HG03060 (cell line): ENCODE results near the gene PRIM2.
"Not testable (repeated sequence)": the region's sequence is repeated elsewhere in the genome, so short reads cannot be mapped to it uniquely, and the experiment has no call there.

ENCODE experiments used
- ATAC-seq: cut with Tn5 transposase; IDR thresholded peaks from one replicate; pipeline ENCODE4 v1.9.1; 2021; ENCODE audit warnings: low read depth, moderate number of reproducible peaks; ENCODE audit not compliant: unreplicated experiment

PRIM2 gene

DNA sequence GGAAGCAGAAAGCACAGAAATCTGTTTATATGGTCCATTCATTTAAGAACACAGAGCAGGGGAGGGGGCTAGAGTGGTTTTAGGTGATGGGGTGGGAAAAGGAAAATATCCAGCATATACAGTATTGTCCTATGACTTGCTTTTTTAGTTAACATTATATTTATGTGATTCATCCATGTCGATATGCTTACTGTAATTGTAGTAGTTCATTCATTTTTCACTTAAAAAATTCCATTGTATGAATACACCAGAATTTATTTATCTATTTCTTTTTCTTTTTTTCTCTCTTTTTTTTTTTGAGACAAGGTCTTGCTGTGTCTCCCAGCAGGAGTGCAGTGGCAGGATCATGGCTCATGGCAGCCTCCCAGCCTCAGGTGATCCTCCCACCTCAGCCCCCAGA lies 9.6 kb upstream of the PRIM2 start:
- ATAC-seq, result no peak

DNA sequence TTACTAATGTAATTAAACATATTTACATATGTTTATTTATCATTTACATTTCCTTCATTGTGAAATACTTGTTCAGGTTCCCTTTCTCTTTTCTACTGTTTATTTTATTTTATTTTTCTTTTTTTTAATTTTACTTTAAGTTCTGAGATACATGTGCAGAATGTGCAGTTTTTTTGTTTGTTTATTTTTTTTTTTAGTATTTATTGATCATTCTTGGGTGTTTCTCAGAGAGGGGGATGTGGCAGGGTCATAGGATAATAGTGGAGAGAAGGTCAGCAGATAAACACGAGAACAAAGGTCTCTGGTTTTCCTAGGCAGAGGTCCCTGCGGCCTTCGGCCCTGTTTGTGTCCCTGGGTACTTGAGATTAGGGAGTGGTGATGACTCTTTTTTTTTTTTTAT lies 8.7 kb upstream of the PRIM2 start:
- not testable (repeated sequence) for ATAC-seq

DNA sequence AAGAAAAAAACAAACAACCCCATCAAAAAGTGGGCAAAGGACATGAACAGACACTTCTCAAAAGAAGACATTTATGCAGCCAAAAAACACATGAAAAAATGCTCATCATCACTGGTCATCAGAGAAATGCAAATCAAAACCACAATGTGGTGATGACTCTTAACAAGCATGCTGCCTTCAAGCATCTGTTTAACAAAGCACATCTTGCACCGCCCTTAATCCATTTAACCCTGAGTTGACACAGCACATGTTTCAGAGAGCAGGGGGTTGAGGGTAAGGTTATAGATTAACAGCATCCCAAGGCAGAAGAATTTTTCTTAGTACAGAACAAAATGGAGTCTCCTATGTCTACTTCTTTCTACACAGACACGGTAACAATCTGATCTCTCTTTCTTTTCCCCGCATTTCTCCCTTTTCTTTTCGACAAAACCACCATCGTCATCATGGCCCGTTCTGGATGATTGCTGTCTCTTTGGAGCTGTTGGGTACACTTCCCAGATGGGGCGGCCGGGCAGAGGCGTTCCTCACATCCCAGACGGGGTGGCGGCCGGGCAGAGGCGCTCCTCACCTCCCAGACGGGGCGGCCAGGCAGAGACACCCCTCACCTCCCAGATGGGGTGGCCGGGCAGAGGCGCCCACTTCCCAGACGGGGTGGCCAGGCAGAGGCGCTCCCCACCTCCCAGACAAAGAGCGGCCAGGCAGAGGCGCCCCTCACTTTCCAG lies 7.2 kb upstream of the PRIM2 start:
- not testable (repeated sequence) for ATAC-seq

GRCh38 chr6:57310817-57311157 lies 6.6 kb upstream of the PRIM2 start:
- ATAC-seq, result no peak

- not testable (repeated sequence) for ATAC-seq
These were observed 6.0 kb upstream of the PRIM2 start for GRCh38 chr6:57311300-57312003.

GRCh38 chr6:57312004-57312345 lies 5.5 kb upstream of the PRIM2 start:
- no peak for ATAC-seq

DNA sequence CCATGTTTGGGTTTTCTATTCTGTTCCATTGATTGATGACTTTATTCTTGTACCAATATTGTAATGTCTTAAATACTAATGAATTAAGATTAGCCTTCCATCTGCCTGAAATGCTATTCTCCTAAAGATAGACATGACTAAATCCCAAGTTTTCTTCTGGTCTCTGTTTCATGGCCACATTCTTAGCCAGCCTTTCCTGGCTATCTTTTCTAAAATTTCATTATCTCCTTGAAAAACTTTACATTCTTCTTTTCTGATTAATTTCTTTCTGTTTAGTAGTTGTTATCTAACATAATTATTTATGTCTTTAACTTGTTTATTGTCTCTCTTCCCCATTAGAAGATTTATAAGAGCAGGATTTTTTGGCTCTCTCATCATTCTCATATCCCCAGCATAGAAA lies 4.4 kb upstream of the PRIM2 start:
- ATAC-seq, result no peak

DNA sequence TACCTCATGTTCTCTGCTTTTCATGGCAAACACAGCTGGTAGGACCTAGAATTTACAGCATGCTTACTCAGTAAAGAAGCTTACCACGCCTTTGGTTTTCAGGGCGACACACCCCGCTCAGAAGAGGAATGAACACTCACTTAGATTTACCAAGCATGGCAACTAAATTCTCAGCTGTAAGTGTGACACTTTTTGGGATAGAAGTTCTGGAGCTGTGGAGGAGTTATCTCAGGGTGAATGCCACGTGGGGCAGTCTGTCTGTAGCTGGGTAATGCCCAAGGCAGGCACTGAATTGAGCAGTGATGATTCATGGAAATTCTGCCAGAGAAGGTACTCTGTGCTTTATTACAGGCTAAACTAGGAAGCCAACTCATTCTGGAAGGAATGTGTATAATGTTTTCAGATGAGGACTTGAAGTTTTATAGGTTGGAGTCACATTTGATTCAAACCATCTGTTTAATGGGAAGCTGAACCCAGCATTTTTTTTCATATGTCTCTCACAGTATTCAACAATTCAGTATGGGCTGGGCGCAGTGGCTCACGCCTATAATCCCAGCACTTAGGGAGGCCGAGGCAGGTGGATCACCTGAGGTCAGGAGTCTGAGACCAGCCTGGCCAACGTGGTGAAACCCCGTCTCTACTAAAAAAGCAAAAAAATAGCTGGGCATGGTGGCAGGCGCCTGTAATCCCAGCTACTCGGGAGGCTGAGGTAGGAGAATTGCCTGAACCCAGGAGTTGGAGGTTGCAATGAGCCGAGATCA lies 3.5 kb upstream of the PRIM2 start:
- ATAC-seq, result no peak

GRCh38 chr6:57315111-57315510 lies 2.3 kb upstream of the PRIM2 start:
- ATAC-seq, result no peak

DNA sequence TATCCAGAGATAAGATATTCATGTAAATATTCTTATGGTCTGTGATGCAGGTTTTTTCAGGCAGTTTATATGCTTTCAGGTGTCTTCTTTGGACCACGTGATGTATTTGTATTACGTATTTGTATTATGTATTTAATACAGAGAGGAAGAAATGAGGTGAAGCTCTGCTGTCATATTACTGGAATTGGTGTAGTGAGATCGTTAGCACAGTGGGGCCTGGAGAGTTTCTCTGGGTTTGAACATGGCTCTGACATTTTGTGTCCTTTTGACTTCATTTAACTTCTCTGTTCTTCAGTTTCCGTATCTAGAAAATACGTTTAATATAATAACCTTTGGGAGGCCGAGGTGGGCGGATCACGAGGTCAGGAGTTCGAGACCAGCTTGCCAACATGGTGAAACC lies 1.6 kb upstream of the PRIM2 start:
- no peak for ATAC-seq

GRCh38 chr6:57316581-57317059 lies 810 bp upstream of the PRIM2 start:
- peak; percentile 96 for ATAC-seq

DNA sequence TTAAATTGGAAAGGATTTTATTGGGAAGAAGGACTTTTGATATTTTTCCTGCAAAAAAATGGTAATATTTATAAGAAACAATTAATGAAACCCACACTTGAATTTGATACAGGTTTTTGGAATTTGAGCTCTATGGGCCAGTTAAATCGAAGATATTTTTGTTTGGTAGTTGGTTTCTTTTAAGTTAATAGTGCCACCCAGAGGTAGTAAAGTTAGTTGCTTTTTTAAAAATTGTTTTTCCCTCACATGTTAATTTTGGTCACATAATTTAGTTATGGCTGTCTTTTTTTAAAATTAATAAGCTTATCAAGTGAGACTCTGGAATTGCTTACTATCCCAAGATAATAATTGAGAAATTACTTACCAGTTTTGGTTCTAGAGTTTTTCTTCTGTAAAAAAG lies 7.1 kb downstream of the PRIM2 start:
- ATAC-seq, result no peak

- ATAC-seq, result no peak
These were observed 9.9 kb downstream of the PRIM2 start for GRCh38 chr6:57327311-57327710.

GRCh38 chr6:57328074-57328473 lies 10.6 kb downstream of the PRIM2 start:
- no peak for ATAC-seq

DNA sequence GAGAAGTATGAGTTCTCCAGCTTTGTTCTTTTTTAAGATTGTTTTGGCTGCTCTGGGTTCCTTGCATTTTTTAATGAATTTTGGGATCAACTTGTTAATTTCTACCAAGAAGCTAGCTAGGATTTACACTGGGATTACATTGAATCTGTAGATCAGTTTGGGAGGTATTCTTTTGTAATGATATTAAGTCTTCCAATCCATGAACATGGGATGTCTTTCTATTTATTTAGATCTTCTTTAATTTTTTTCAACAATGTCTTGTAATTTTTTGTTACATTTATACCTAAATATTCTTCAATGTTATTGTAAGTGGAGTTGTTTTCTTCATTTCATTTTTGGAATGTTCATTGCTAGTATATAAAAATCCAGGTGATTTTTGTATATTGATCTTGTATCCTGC lies 12.5 kb downstream of the PRIM2 start:
- no peak for ATAC-seq

DNA sequence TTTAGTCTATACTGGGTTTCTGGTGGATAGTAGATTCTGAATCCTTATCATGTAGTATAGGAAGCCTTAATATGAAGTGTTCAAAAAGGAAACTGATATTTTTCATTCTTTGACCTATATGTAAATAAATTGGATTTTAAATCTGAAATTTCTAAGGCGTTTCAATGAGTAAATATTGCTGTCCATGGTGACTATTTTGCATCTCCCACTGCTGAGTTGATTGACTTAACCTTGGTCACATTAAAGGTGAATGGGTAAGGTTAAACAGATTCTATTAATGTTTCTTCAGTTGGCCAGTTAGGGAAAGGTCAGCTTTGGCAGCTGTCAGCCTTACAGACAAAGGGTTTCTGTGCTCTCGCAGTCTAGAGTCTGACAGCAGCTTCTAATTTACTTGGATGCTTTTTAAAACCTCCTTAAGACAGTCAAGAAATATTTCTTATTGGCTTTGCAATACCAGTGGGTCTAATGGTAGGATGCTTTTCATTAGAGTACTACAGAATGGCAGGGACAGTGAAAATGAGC lies 24.8 kb downstream of the PRIM2 start:
- ATAC-seq, result no peak

GRCh38 chr6:57343342-57343741 lies 25.9 kb downstream of the PRIM2 start:
- ATAC-seq, result not testable (repeated sequence)

DNA sequence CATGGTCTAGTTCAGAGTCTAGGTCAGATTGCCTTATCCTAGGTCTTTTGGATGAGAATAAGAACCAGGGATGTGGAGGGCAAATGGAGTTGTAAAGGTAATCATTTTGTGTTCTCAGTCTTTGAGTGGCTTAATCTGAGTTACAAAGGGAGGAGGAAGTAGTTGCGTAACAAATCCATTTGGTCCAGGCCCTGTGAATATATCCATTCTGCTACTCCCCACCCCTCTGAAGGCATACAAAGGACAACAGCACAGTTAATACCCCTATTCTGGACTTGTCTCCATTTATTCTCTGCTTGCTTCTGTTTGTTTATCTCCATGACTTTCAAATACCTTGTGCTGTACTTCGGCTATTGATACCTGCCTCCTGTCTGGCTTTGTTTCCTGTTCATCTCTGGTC lies 29.3 kb downstream of the PRIM2 start:
- not testable (repeated sequence) for ATAC-seq

DNA sequence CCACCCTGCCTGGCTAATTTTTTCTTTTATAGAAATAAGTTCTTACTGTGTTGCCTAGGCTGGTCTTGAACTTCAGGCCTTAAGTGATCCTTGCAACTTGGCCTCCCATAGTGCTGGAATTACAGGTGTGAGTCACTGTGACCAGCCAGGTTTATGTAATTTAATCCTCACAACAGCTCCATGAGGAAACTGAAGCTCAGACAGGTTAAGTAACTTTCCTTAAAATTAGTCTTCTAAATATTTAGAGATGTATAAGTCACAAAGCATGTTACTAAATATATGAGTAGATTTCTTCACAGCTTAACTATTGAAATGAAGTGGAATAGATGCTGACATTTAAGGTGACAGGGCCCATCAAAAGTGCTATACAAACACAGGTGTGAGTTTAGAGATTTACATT lies 30.2 kb downstream of the PRIM2 start:
- ATAC-seq, result not testable (repeated sequence)

DNA sequence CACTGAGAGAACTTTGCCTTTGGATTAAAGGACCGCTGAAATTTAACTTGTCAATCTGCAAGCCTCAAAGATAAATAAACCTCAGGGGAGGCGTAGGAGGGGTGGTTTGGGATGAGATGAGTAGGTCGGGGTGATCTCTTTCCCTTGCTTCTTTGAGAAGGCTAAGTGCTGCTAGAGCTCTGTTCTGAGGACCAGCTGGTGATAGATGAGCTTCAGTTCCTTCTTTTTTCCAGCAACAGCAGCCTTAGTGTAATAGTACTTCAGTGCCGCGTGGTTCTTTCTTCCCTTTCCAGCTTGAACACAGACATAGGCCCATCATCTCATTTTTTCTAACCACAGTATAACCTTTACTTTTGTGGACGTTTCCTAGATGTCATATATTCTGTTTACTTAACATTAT lies 33.0 kb downstream of the PRIM2 start:
- not testable (repeated sequence) for ATAC-seq

DNA sequence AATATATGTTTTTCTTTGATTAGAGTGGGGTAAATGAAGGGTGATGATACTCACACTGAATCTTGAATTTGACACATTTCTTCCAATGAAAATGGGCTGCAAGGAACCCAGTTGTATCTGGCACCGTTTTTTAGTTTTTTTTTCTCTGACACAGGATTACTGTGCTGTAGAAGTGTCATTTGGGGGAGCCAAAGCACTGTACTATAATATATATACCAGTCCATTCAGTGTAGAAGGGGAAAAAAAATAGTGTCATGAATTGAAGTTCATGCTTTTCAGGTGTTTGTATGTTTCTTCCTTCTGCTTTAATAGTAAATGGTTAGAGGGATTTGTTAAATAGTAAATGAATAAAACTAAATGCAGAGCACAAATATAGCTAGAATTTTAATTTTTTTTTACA lies 35.2 kb downstream of the PRIM2 start:
- ATAC-seq, result not testable (repeated sequence)
